Measurements from ENCODE around the gene TANGO6. TPM values are rescaled to one million over a fixed set of nuclear protein-coding genes. Genes with fewer than 3 reads are reported as not detected.
A peak's percentile ranks its signal among the peaks of the same experiment; 100 is the strongest.

TANGO6 gene
- total RNA-seq, 1 experiment from 2014 or later = 18.2 TPM

DNA sequence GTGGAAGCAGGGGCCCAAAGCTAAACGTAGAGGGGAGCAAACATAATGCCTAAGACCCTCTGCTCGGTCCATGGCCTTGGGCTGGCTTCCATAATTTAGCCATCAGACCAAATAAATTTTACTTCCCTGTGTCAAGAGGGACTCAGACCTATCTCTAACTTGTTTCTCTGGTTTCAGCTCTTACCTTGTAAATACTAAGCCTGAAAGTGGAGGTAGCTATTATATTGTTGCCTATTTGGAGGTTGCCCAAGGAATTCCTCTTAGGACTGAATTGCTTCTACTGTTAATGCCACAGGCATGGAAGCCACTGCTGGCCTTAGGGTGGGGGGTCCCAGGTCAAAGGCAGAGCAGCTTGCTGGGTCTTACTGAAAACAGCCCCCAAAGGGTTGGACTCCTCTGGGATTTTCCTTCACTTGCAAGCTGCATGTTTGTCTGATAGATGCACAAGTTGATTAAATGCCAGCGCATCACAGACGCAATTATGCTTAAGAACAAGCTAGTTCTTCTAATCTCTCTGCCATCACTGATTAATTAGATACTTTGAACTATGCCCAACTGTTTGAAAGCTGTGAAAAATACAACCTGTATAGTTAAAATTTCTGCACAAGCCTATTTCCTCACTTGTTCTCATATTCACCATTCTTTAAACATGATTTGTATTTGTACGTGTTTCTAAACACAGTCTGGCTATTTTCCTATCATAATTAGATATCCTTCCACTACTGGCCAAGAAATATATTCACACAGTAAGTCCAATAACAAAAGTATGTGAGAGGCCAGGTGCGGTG lies 194.2 kb downstream of the TANGO6 start:
- no peak for DNase-seq
- Histone ChIP-seq H3K4me1 (peaks cover 14% of the 10 kb centered on the region), H3K27me3 (replicated peaks; ENCODE audit: control insufficient read depth, insufficient read depth, low read length) (no peaks in the 10 kb centered on the region), H3K9me3 (peaks cover 7% of the 10 kb centered on the region; the same call in 1 of the 2 replicates), H3K4me3 (ENCODE audit: low read depth, low read length) (no peak overlapping the region), H3K36me3 (ENCODE audit: control insufficient read depth, insufficient read depth, low read length) (no peaks in the 10 kb centered on the region)
- no TSS peak for BruUV-seq (replicated peaks)
- Mint-ChIP-seq H3K9me3 (ENCODE audit: unreplicated experiment) (peaks cover 9% of the 10 kb centered on the region), H3K36me3 (ENCODE audit: insufficient read depth, unreplicated experiment) (peaks cover 9% of the 10 kb centered on the region), H3K4me3 (ENCODE audit: unreplicated experiment) (no peak overlapping the region), H3K27ac (ENCODE audit: unreplicated experiment) (no peak overlapping the region), H3K4me1 (ENCODE audit: low read depth, unreplicated experiment) (peaks cover 10% of the 10 kb centered on the region), H3K27me3 (ENCODE audit: insufficient read depth, unreplicated experiment) (no peaks in the 10 kb centered on the region)
- CTCF ChIA-PET = no interaction called here
- POLR2A ChIA-PET = interaction anchor here (0.7 kb wide), 1 partner anchor 33 kb away, joined by 10 read pairs; no protein-coding TSS in a partner anchor
- TF ChIP-seq, protein P1, sequence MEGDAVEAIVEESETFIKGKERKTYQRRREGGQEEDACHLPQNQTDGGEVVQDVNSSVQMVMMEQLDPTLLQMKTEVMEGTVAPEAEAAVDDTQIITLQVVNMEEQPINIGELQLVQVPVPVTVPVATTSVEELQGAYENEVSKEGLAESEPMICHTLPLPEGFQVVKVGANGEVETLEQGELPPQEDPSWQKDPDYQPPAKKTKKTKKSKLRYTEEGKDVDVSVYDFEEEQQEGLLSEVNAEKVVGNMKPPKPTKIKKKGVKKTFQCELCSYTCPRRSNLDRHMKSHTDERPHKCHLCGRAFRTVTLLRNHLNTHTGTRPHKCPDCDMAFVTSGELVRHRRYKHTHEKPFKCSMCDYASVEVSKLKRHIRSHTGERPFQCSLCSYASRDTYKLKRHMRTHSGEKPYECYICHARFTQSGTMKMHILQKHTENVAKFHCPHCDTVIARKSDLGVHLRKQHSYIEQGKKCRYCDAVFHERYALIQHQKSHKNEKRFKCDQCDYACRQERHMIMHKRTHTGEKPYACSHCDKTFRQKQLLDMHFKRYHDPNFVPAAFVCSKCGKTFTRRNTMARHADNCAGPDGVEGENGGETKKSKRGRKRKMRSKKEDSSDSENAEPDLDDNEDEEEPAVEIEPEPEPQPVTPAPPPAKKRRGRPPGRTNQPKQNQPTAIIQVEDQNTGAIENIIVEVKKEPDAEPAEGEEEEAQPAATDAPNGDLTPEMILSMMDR (IDR thresholded peaks at IDR 0.05; ENCODE audit: insufficient read depth in 1 of 2, low read depth in 1 of 2, low read length in 1 of 2, severe bottlenecking in 1 of 2, unreplicated experiment in 1 of 2) = no peak
- intact Hi-C loops (cut with micrococcal nuclease; ENCODE audit: unreplicated experiment) = no loop called here

- intact Hi-C loops (cut with micrococcal nuclease; ENCODE audit: unreplicated experiment) = no loop called here
- no peaks in the 10 kb centered on the region for H3K27me3 ChIP-seq (replicated peaks; ENCODE audit: control insufficient read depth, insufficient read depth, low read length)
- peaks cover 10% of the 10 kb centered on the region for H3K4me1 Mint-ChIP-seq (ENCODE audit: low read depth, unreplicated experiment)
- CTCF ChIA-PET = no interaction called here
- H3K9me3 Mint-ChIP-seq (ENCODE audit: unreplicated experiment) = peaks cover 9% of the 10 kb centered on the region
- H3K9me3 ChIP-seq = peaks cover 7% of the 10 kb centered on the region; the same call in 1 of the 2 replicates
- no peaks in the 10 kb centered on the region for H3K27me3 Mint-ChIP-seq (ENCODE audit: insufficient read depth, unreplicated experiment)
- no peak overlapping the region for H3K4me3 ChIP-seq (ENCODE audit: low read depth, low read length)
- TF ChIP-seq, protein P1 (IDR thresholded peaks at IDR 0.05; ENCODE audit: insufficient read depth in 1 of 2, low read depth in 1 of 2, low read length in 1 of 2, severe bottlenecking in 1 of 2, unreplicated experiment in 1 of 2) = no peak
- no TSS peak for BruUV-seq (replicated peaks)
- no peak overlapping the region for H3K4me3 Mint-ChIP-seq (ENCODE audit: unreplicated experiment)
- POLR2A ChIA-PET = no interaction called here
- DNase-seq = no peak
- peaks cover 14% of the 10 kb centered on the region for H3K4me1 ChIP-seq
- no peak overlapping the region for H3K27ac Mint-ChIP-seq (ENCODE audit: unreplicated experiment)
- H3K36me3 Mint-ChIP-seq (ENCODE audit: insufficient read depth, unreplicated experiment) = peaks cover 9% of the 10 kb centered on the region
- no peaks in the 10 kb centered on the region for H3K36me3 ChIP-seq (ENCODE audit: control insufficient read depth, insufficient read depth, low read length)
These were observed 196.1 kb downstream of the TANGO6 start for GRCh38 chr16:69039333-69039941.

- H3K4me1 Mint-ChIP-seq (ENCODE audit: low read depth, unreplicated experiment) = peaks cover 10% of the 10 kb centered on the region
- no TSS peak for BruUV-seq (replicated peaks)
- ChIA-PET POLR2A (no interaction called here), CTCF (no interaction called here)
- H3K36me3 Mint-ChIP-seq (ENCODE audit: insufficient read depth, unreplicated experiment) = peaks cover 9% of the 10 kb centered on the region
- peak in 1 of 2 experiments; percentile 28 for DNase-seq
- peaks cover 7% of the 10 kb centered on the region; the same call in 1 of the 2 replicates for H3K9me3 ChIP-seq
- TF ChIP-seq, protein P1 (IDR thresholded peaks at IDR 0.05; ENCODE audit: insufficient read depth in 1 of 2, low read depth in 1 of 2, low read length in 1 of 2, severe bottlenecking in 1 of 2, unreplicated experiment in 1 of 2) = no peak
- intact Hi-C loops (cut with micrococcal nuclease; ENCODE audit: unreplicated experiment) = loop anchor here (2.0 kb wide), 1 partner anchor 46 kb away; no protein-coding TSS in a partner anchor
- H3K27ac Mint-ChIP-seq (ENCODE audit: unreplicated experiment) = no peak overlapping the region
- H3K4me3 Mint-ChIP-seq (ENCODE audit: unreplicated experiment) = no peak overlapping the region
- no peaks in the 10 kb centered on the region for H3K36me3 ChIP-seq (ENCODE audit: control insufficient read depth, insufficient read depth, low read length)
- peaks cover 9% of the 10 kb centered on the region for H3K9me3 Mint-ChIP-seq (ENCODE audit: unreplicated experiment)
- H3K4me1 ChIP-seq = peaks cover 14% of the 10 kb centered on the region
- H3K27me3 ChIP-seq (replicated peaks; ENCODE audit: control insufficient read depth, insufficient read depth, low read length) = no peaks in the 10 kb centered on the region
- no peak overlapping the region for H3K4me3 ChIP-seq (ENCODE audit: low read depth, low read length)
- H3K27me3 Mint-ChIP-seq (ENCODE audit: insufficient read depth, unreplicated experiment) = no peaks in the 10 kb centered on the region
These were observed 197.0 kb downstream of the TANGO6 start for GRCh38 chr16:69040144-69040909.
